GM12892 (cell line): ENCODE data around the gene SSH2.

ENCODE experiments used
- POLR2A ChIP-seq: IDR thresholded peaks from 2 replicates; pipeline ENCODE4 v1.6.1; 2011; ENCODE audit warnings: low read depth, low read length, control low read depth
- POLR2AphosphoS5 ChIP-seq: IDR thresholded peaks from 2 replicates; pipeline ENCODE4 v1.6.1; 2011; ENCODE audit warnings: low read depth, low read length, control low read depth
- TAF1 ChIP-seq: IDR thresholded peaks from 2 replicates; pipeline ENCODE4 v1.6.1; 2011; ENCODE audit warnings: low read depth, mild to moderate bottlenecking, control low read depth, low read length, borderline replicate concordance

GRCh38 chr17:29713626-29714025, 216.4 kb downstream of the SSH2 start:
- no peak for TF ChIP-seq POLR2A
- TF ChIP-seq POLR2AphosphoS5: no peak
- no peak for TF ChIP-seq TAF1
